Testis (tissue), 2 donors: ENCODE results near the gene ABLIM3.

Experiments
- POLR2A ChIP-seq: fragments of 450-650 bp; IDR thresholded peaks from one replicate; pipeline ENCODE4 v1.6.1; 2017; ENCODE audit warnings: antibody characterized with exemption, mild to moderate bottlenecking, moderate library complexity
- TF ChIP-seq, protein P1 (sequence below), 3 experiments: fragments of 450-650 bp in 2 of 3; fragments of 200-600 bp in 1 of 3; sonication (generic) in 1 of 3; IDR thresholded peaks; one replicate each; pipeline ENCODE4 v1.5.1; 2016 to 2019; ENCODE audit warnings: antibody characterized with exemption in 3 of 3, mild to moderate bottlenecking in 2 of 3, moderate library complexity in 1 of 3

DNA sequence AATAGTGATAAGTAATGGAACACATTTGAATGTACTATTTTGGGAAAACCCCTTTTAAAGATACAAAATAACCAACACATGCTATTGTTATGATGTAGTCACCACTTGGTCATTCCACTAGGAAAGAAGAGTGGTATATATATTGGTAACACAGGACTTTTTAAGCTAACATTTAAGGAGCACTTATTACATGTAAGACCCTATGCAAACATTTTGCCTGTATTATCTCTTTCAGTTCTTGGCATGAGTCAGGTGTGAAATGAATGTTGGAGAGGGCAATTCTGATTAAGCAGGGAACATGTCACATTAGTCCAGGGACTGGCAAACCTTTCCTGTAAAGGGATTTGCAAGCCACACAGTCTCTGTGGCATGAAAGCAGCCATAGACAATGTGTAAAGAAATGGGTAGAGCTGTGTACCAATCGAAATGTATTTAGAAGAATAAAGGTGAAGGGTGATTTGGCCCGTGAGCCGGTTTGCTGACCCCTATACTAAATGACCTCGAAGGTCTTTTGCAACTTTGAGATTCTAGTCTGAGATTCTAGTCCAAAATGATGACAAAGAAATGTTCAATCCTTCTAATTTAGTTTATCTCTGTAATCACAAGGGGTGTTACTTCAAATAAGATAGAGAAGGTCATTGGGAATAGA is 15.3 kb downstream of the ABLIM3 start:
- TF ChIP-seq, protein P1, sequence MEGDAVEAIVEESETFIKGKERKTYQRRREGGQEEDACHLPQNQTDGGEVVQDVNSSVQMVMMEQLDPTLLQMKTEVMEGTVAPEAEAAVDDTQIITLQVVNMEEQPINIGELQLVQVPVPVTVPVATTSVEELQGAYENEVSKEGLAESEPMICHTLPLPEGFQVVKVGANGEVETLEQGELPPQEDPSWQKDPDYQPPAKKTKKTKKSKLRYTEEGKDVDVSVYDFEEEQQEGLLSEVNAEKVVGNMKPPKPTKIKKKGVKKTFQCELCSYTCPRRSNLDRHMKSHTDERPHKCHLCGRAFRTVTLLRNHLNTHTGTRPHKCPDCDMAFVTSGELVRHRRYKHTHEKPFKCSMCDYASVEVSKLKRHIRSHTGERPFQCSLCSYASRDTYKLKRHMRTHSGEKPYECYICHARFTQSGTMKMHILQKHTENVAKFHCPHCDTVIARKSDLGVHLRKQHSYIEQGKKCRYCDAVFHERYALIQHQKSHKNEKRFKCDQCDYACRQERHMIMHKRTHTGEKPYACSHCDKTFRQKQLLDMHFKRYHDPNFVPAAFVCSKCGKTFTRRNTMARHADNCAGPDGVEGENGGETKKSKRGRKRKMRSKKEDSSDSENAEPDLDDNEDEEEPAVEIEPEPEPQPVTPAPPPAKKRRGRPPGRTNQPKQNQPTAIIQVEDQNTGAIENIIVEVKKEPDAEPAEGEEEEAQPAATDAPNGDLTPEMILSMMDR (IDR thresholded peaks at IDR 0.05), result no peak
- TF ChIP-seq POLR2A, result no peak
